OCI-LY7 (cell line): ENCODE measurements around the gene ICE1. TPM values are rescaled to one million over a fixed set of nuclear protein-coding genes. Genes with fewer than 3 reads are reported as not detected.

Experiments
- BruUV-seq: library from RNA; stranded (reverse); fragments of 400-500 nt; replicated peaks from 2 replicates; lab custom pipeline; 2021; lab: Mats Ljungman, UMichigan
- CTCF ChIA-PET: fragments of 300-600 bp; sonication (Branson Sonifier 250); formaldehyde crosslinking; loops from one replicate; lab custom pipeline; 2022; ENCODE audit warnings: antibody characterized with exemption; ENCODE audit not compliant: unreplicated experiment; lab: Charles Lee
- POLR2A ChIA-PET: fragments of 300-600 bp; sonication (Branson Sonifier 250); formaldehyde crosslinking; loops from one replicate; lab custom pipeline; 2022; ENCODE audit warnings: antibody characterized with exemption; lab: Charles Lee
- DNase-seq: peaks from one replicate; pipeline ENCODE4 v3.0.0-alpha.2; 2015; ENCODE audit warnings: low spot score
- H2AFZ ChIP-seq: fragments of 200-600 bp; sonication (generic), shearing (Covaris generic); 2 replicates; pipeline ENCODE4 v1.6.1; 2014; ENCODE audit warnings: mild to moderate bottlenecking, antibody characterized with exemption, low read length, moderate library complexity
- H3K27ac ChIP-seq: fragments of 200-600 bp; sonication (generic); 2 replicates; pipeline ENCODE4 v1.5.1; 2014; ENCODE audit warnings: mixed run types, low read depth, mild to moderate bottlenecking, moderate library complexity, low read length, inconsistent platforms; ENCODE audit not compliant: poor library complexity, severe bottlenecking
- H3K36me3 ChIP-seq: fragments of 200-600 bp; sonication (generic); 2 replicates; pipeline ENCODE4 v1.6.1; 2014; ENCODE audit warnings: mild to moderate bottlenecking, antibody characterized with exemption, low read length, moderate library complexity, mixed read lengths; ENCODE audit not compliant: insufficient read depth
- H3K4me1 ChIP-seq: fragments of 200-600 bp; sonication (generic); 2 replicates; pipeline ENCODE4 v1.5.1; 2014; ENCODE audit warnings: mild to moderate bottlenecking, low read length; ENCODE audit not compliant: insufficient read depth, poor library complexity, severe bottlenecking
- H3K4me2 ChIP-seq: fragments of 200-600 bp; sonication (generic); 2 replicates; pipeline ENCODE4 v1.6.1; 2014; ENCODE audit warnings: mild to moderate bottlenecking, low read length
- H3K4me3 ChIP-seq: fragments of 200-600 bp; sonication (generic); 2 replicates; pipeline ENCODE4 v1.5.1; 2014; ENCODE audit warnings: mild to moderate bottlenecking, low read depth, low read length; ENCODE audit not compliant: poor library complexity, severe bottlenecking
- H3K79me2 ChIP-seq: fragments of 200-600 bp; sonication (generic); 2 replicates; pipeline ENCODE4 v1.6.1; 2016; ENCODE audit warnings: low read depth, mild to moderate bottlenecking, low read length, moderate library complexity, mixed read lengths; ENCODE audit not compliant: insufficient read depth
- H3K9me2 ChIP-seq: fragments of 200-600 bp; sonication (generic); 2 replicates; pipeline ENCODE4 v1.6.1; 2016; ENCODE audit warnings: mild to moderate bottlenecking, low read length, mixed read lengths; ENCODE audit not compliant: insufficient read depth
- H3K9me3 ChIP-seq: fragments of 200-600 bp; sonication (generic); 2 replicates; pipeline ENCODE4 v1.6.1; 2014; ENCODE audit warnings: mild to moderate bottlenecking, mixed run types, low read length, mixed read lengths
- H4K20me1 ChIP-seq: fragments of 200-600 bp; sonication (generic); 2 replicates; pipeline ENCODE4 v1.6.1; 2014; ENCODE audit warnings: mild to moderate bottlenecking, antibody characterized with exemption, low read length, moderate library complexity, mixed read lengths; ENCODE audit not compliant: insufficient read depth
- EZH2phosphoT487 ChIP-seq: fragments of 200-600 bp; sonication (generic); IDR thresholded peaks from 2 replicates; pipeline ENCODE4 v1.6.1; 2018; ENCODE audit warnings: low read depth, borderline replicate concordance, mild to moderate bottlenecking, mixed run types, antibody characterized with exemption, low read length, moderate library complexity, mixed read lengths
- intact Hi-C: fragments of 100-400 bp; cut with micrococcal nuclease; formaldehyde crosslinking; loops from one replicate; pipeline ENCODE4 v1.10.0; 2022; ENCODE audit not compliant: unreplicated experiment
- total RNA-seq, 2 experiments: library from RNA; depleted of rRNA in 1 of 2; stranded (reverse); fragments of >200 nt in 1 of 2; shearing (Covaris generic) in 1 of 2; gene quantifications; 2 replicates each; pipeline ENCODE4 v1.2.3, GENCODE V29; 2014 to 2022
- TF ChIP-seq, protein P1 (sequence below): fragments of 200-600 bp; sonication (generic); conservative IDR thresholded peaks from 2 replicates; pipeline ENCODE4 v1.5.1; 2014; ENCODE audit warnings: mild to moderate bottlenecking, antibody characterized with exemption, low read length, moderate library complexity, mixed read lengths

The ICE1 gene
- total RNA-seq, 2 experiments from 2014 or later, result 25.2 to 28.0 TPM

DNA sequence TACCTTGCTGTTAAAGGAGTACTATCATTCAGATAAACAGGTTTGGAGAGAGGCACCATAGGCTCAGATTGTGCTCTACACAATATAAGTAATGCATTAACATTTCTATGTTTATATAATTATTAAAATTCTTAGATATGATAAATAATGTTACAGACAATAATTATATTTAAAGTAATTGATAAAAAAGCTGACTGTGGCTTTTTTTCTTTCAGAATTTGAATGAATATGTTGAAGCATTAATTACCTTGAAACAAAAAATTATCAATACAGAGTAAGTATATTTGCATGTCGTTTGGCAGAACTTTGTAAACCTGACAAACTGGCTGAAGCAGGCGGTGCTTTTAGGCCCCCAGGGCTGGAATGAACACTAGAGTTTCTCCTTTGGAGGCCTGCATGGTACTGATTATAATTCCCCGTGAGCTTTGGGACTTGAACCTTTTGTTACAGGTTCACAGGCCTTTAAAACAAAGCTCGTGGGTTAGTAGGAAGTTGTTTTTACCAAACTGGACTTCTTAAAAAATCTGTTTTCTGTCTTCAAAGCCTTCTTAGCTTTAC, 13.8 kb downstream of the ICE1 start:
- Histone ChIP-seq H3K4me1 (no peaks in the 10 kb centered on the region), H3K36me3 (peaks cover 37% of the 10 kb centered on the region), H3K27ac (no peak overlapping the region), H4K20me1 (peaks cover 9% of the 10 kb centered on the region; the same call in 1 of the 2 replicates), H3K79me2 (peaks cover 55% of the 10 kb centered on the region), H3K4me2 (no peak overlapping the region), H3K9me3 (no peaks in the 10 kb centered on the region), H3K9me2 (no peaks in the 10 kb centered on the region), H3K4me3 (no peak overlapping the region), H2AFZ (no peak overlapping the region)
- intact Hi-C loops, result no loop called here
- ChIA-PET POLR2A (interaction anchor here (0.9 to 1.7 kb wide), 2 partner anchors 14 to 23 kb away, joined by 3 to 8 read pairs; partner anchors contain the start of gene ICE1), CTCF (no interaction called here)
- no peak for TF ChIP-seq EZH2phosphoT487
- TF ChIP-seq, protein P1, sequence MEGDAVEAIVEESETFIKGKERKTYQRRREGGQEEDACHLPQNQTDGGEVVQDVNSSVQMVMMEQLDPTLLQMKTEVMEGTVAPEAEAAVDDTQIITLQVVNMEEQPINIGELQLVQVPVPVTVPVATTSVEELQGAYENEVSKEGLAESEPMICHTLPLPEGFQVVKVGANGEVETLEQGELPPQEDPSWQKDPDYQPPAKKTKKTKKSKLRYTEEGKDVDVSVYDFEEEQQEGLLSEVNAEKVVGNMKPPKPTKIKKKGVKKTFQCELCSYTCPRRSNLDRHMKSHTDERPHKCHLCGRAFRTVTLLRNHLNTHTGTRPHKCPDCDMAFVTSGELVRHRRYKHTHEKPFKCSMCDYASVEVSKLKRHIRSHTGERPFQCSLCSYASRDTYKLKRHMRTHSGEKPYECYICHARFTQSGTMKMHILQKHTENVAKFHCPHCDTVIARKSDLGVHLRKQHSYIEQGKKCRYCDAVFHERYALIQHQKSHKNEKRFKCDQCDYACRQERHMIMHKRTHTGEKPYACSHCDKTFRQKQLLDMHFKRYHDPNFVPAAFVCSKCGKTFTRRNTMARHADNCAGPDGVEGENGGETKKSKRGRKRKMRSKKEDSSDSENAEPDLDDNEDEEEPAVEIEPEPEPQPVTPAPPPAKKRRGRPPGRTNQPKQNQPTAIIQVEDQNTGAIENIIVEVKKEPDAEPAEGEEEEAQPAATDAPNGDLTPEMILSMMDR, result no peak
- no peak for DNase-seq
- no TSS peak for BruUV-seq

DNA sequence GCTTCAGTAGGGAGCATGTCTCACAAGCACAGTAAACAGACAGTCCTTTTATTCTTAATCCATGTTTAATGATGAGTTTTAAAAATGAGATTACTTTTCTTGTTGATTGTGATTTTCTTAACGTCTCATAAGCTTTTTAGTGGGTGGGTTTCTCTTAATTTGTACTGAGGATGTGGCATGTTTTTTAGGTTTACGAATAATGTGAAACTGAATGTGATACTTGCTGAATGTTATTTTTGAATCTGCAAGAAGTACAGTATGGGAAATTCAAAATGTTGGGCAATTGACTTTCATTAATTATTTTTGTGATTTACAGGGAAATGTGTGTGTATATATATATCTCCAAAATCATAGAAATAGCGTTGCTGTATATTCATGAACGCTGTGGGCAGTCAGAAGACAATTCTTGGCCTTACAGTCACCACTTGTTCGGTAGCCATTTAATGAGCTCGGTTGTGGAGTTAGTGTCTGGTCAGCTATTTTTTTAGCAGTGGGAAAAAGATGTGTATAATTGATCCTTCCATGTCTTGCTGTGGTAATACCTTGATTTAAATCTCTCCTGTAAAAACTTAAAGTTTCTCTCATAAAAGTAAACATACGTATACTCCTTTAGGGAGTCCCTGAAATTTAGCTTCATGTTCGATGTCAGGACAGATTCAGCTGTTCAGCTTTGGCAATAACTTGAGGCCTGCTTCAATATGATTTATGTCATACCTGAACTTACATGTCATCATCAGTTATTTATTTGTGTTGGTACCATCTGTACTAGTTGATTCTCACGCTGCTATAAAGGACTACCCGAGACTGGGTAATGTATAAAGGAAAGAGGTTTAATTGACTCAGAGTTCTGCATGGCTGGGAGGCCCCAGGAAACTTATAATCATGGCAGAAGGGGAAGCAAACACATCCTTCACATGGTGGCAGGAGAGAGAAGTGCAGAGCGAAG, 15.0 kb downstream of the ICE1 start:
- ChIA-PET CTCF (no interaction called here), POLR2A (interaction anchor here (1.7 kb wide), 1 partner anchor 15 kb away, joined by 8 read pairs; the partner anchor contains the start of gene ICE1)
- H2AFZ ChIP-seq, result no peak overlapping the region
- no peaks in the 10 kb centered on the region for H3K4me1 ChIP-seq
- TF ChIP-seq, protein P1, result no peak
- TF ChIP-seq EZH2phosphoT487, result no peak
- H3K9me3 ChIP-seq, result no peaks in the 10 kb centered on the region
- H4K20me1 ChIP-seq, result 0 out of 2 replicates have a peak, but pooled peaks cover 5% of the 10 kb centered on the region
- DNase-seq, result no peak
- peaks cover 43% of the 10 kb centered on the region for H3K79me2 ChIP-seq
- peaks cover 39% of the 10 kb centered on the region for H3K36me3 ChIP-seq
- H3K27ac ChIP-seq, result no peak overlapping the region
- no peak overlapping the region for H3K4me3 ChIP-seq
- no peaks in the 10 kb centered on the region for H3K9me2 ChIP-seq
- H3K4me2 ChIP-seq, result no peak overlapping the region
- BruUV-seq, result no TSS peak
- intact Hi-C loops, result no loop called here
